ENCODE results near the gene CEP135.
A peak's percentile ranks its signal among the peaks of the same experiment; 100 is the strongest.
"Not testable (repeated sequence)": the region's sequence is repeated elsewhere in the genome, so short reads cannot be mapped to it uniquely, and the experiment has no call there.

The CEP135 gene

DNA sequence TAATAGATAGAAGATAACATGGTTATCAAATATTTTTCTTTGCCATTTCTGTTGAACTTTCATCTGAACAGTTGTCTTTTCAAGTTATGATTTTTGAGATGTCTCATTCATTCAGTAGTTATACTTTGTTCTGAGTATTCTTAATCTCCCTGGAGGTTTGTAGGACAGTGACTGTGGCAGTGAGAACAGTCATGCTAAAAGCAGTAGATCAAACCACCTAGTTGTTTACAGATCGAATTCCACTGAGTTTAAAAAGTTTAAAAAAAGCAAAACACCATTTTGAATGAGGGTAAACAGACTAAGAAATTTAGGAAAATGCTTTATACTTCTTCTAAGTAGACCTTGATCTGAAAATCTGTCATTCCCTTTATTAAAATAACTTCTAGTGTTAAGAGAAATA, 107.2 kb downstream of the CEP135 start:
- no peak overlapping the region for H3K27ac ChIP-seq
- TF ChIP-seq EZH2 (IDR thresholded peaks at IDR 0.05) (no peak), POLR2AphosphoS5 (IDR thresholded peaks at IDR 0.05; ENCODE audit: borderline replicate concordance, low read depth, low read length) (no peak), FOXP2 (optimal IDR thresholded peaks at IDR 0.05; ENCODE audit: control extremely low read depth, extremely low read length, insufficient read depth) (no peak)
- no peak for DNase-seq (ENCODE audit: low read depth, low spot score)
- no peak overlapping the region for H3K4me3 ChIP-seq
- no peak overlapping the region for H3K9ac ChIP-seq (ENCODE audit: insufficient read length)
- H3K36me3 ChIP-seq (ENCODE audit: insufficient read depth, low read length): no peaks in the 10 kb centered on the region
- no peaks in the 10 kb centered on the region for H3K9me3 ChIP-seq (ENCODE audit: low read depth, low read length)

DNA sequence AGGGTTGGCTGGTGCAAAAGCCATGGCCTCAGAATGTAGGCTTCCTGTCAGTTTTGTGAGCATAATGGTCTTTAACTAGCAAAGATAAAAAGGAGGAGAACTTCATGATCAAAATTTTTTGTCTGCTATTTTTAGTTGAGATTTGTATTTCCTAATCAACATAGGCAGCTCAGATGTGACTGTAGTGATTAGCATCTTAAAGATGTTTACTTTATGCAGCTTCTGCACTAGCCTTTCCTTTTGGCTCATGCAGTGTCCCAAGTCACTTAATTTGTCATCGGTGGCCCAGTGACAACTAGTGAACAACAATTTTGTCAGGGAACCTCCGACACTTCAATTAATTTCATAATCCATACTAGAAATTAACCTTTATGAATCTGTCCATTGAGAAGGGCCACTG, 109.8 kb downstream of the CEP135 start:
- Histone ChIP-seq H3K27ac (no peak overlapping the region), H3K36me3 (ENCODE audit: insufficient read depth, low read length) (no peaks in the 10 kb centered on the region), H3K9me3 (ENCODE audit: low read depth, low read length) (no peaks in the 10 kb centered on the region), H3K9ac (ENCODE audit: insufficient read length) (no peak overlapping the region), H3K4me3 (no peak overlapping the region)
- TF ChIP-seq POLR2AphosphoS5 (IDR thresholded peaks at IDR 0.05; ENCODE audit: borderline replicate concordance, low read depth, low read length): no peak
- DNase-seq (ENCODE audit: low read depth, low spot score): no peak

DNA sequence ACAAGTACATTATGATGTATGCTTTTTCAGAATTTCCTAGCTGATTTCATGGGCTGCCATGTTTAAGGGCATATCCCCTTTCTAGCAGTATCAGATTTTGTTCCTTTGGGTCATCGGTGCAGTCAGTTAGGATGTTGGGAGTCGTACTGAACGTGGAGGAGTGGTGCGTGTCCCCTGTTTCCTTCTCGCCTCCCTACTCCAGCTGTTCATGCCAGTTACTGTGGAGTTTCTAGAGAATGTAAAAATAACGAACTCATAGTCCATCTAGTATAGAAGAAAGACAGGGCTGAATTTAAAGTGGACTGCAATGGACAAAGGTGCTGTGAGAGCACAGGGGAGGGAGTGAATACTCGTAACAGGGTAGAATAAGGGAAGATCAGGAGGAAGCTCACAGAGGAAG, 111.3 kb downstream of the CEP135 start:
- Histone ChIP-seq H3K9me3 (ENCODE audit: low read depth, low read length) (no peaks in the 10 kb centered on the region), H3K4me3 (no peak overlapping the region), H3K9ac (ENCODE audit: insufficient read length) (no peak overlapping the region), H3K36me3 (ENCODE audit: insufficient read depth, low read length) (0 out of 2 replicates have a peak, but pooled peaks cover 3% of the 10 kb centered on the region), H3K27ac (no peak overlapping the region)
- TF ChIP-seq POLR2AphosphoS5 (IDR thresholded peaks at IDR 0.05; ENCODE audit: borderline replicate concordance, low read depth, low read length) (no peak), EZH2 (IDR thresholded peaks at IDR 0.05) (no peak), FOXP2 (optimal IDR thresholded peaks at IDR 0.05; ENCODE audit: control extremely low read depth, extremely low read length, insufficient read depth) (no peak)
- no peak for DNase-seq (ENCODE audit: low read depth, low spot score)

DNA sequence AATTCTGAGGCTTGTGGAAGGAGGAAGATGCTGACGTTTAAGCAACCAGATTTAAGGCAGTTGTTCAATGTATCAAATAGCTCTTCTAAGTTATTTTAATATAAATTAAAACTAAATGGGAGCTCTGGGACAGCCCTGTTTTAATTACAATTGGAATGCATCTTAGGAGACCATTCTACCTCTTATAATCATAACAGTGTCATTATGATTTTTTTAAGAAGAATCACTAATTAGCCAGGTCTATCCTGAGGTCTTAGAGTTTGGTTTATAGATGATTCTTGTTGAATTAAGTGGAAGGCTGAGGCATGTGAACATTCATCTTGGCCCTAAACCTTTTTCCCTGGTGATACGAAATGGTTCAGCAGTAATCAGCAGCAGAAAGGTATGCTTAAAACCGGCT, 113.4 kb downstream of the CEP135 start:
- Histone ChIP-seq H3K4me3 (no peak overlapping the region), H3K27ac (no peak overlapping the region), H3K9ac (ENCODE audit: insufficient read length) (no peak overlapping the region), H3K36me3 (ENCODE audit: insufficient read depth, low read length) (0 out of 2 replicates have a peak, but pooled peaks cover 3% of the 10 kb centered on the region), H3K9me3 (ENCODE audit: low read depth, low read length) (no peaks in the 10 kb centered on the region)
- no peak for DNase-seq (ENCODE audit: low read depth, low spot score)
- TF ChIP-seq POLR2AphosphoS5 (IDR thresholded peaks at IDR 0.05; ENCODE audit: borderline replicate concordance, low read depth, low read length) (no peak), EZH2 (IDR thresholded peaks at IDR 0.05) (no peak), FOXP2 (optimal IDR thresholded peaks at IDR 0.05; ENCODE audit: control extremely low read depth, extremely low read length, insufficient read depth) (no peak)

DNA sequence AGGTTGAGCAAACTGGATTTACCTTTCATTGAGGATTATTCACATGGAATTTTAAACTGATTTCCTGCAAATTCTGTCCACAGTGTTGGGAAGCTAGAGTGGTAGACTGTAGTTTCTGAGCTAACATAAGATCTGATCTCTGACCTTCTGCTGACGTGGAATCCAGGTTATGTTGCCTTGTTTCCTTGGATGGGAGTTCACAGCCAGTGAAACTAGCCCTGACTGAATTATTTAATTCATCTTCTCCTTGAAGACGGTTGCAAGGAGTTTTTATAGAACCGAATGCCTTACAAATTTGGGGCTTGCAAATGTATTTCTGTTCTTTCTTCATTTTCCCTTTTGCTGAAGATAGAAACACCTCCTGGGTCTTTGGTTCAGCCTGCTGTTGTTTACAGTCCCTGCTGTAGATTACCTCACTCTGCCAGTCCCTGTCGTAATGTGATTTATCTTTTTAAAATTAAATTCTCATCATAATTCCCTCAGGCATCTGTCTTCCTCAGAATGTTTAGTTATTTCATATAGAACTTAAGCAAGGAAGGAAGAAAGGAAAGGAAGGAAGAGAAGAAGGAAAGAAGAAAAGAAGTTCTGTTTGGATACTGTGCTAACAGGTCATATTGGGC, 113.9 kb downstream of the CEP135 start:
- no peak for DNase-seq (ENCODE audit: low read depth, low spot score)
- Histone ChIP-seq H3K9me3 (ENCODE audit: low read depth, low read length) (no peaks in the 10 kb centered on the region), H3K36me3 (ENCODE audit: insufficient read depth, low read length) (0 out of 2 replicates have a peak, but pooled peaks cover 3% of the 10 kb centered on the region), H3K4me3 (no peak overlapping the region), H3K9ac (ENCODE audit: insufficient read length) (no peak overlapping the region), H3K27ac (no peak overlapping the region)
- TF ChIP-seq EZH2 (IDR thresholded peaks at IDR 0.05) (no peak), FOXP2 (optimal IDR thresholded peaks at IDR 0.05; ENCODE audit: control extremely low read depth, extremely low read length, insufficient read depth) (no peak), POLR2AphosphoS5 (IDR thresholded peaks at IDR 0.05; ENCODE audit: borderline replicate concordance, low read depth, low read length) (no peak)

DNA sequence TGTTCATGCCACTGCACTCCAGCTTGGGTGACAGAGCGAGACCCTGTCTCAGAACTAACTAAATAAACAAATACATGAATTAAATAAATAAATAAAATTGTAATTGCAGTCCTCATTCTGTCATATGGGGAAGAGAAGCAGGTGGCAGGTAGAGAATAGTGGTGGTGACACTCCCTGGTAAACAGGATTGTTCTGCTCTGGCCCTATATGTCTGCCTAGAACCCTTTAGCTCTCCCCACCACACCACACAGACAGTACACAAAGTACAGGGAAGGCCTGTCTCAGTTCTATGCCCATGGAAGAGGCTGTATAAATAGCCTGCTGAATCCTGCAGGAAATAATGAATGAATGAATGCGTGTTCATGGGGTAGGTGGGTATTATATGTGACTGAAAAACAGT, 117.7 kb downstream of the CEP135 start:
- TF ChIP-seq EZH2 (IDR thresholded peaks at IDR 0.05) (no peak), FOXP2 (optimal IDR thresholded peaks at IDR 0.05; ENCODE audit: control extremely low read depth, extremely low read length, insufficient read depth) (no peak), POLR2AphosphoS5 (IDR thresholded peaks at IDR 0.05; ENCODE audit: borderline replicate concordance, low read depth, low read length) (no peak)

DNA sequence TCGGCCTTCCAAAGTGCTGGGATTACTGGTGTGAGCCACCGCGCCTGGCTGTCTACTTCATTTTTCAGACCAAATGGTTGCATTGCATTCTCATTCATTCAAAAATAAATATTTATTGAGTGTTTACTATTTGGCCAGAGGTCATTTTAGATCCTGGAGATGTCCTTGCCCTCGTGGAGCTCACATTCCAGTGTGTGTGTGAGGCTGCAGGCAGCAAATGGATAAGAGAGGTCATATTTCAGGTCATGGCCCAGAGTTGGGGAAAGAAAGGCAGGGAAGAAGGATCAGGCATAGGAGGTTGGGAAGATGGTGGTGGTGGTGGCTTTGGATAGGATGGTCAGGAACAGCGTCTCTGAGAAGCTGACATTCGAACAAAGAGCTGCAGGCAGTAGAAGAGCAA, 119.1 kb downstream of the CEP135 start:
- Histone ChIP-seq H3K9ac (ENCODE audit: insufficient read length) (no peak overlapping the region), H3K27ac (no peak overlapping the region), H3K4me3 (no peak overlapping the region), H3K9me3 (ENCODE audit: low read depth, low read length) (no peaks in the 10 kb centered on the region), H3K36me3 (ENCODE audit: insufficient read depth, low read length) (0 out of 2 replicates have a peak, but pooled peaks cover 3% of the 10 kb centered on the region)
- TF ChIP-seq POLR2AphosphoS5 (IDR thresholded peaks at IDR 0.05; ENCODE audit: borderline replicate concordance, low read depth, low read length) (no peak), FOXP2 (optimal IDR thresholded peaks at IDR 0.05; ENCODE audit: control extremely low read depth, extremely low read length, insufficient read depth) (no peak), EZH2 (IDR thresholded peaks at IDR 0.05) (no peak)
- no peak for DNase-seq (ENCODE audit: low read depth, low spot score)

More for the DNA sequence above, 117.7 kb downstream of the CEP135 start:
- no peak overlapping the region for H3K27ac ChIP-seq
- no peak overlapping the region for H3K9ac ChIP-seq (ENCODE audit: insufficient read length)
- H3K36me3 ChIP-seq (ENCODE audit: insufficient read depth, low read length): 0 out of 2 replicates have a peak, but pooled peaks cover 3% of the 10 kb centered on the region
- no peak overlapping the region for H3K4me3 ChIP-seq
- DNase-seq (ENCODE audit: low read depth, low spot score): no peak
- H3K9me3 ChIP-seq (ENCODE audit: low read depth, low read length): no peaks in the 10 kb centered on the region

DNA sequence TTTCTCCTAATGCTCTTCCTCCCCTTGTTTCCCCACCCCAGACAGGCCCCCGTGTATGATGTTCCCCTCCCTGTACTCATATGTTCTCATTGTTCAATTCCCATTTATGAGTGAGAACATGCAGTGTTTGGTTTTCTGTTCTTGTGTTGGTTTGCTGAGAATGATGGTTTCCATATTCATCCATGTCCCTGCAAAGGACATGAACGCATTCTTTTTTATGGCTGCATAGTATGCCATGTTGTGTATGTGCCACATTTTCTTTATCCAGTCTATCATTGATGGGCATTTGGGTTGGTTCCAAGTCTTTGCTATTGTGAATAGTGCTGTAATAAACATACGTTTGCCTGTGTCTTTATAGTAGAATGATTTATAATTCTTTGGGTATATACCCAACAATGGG, 124.0 kb downstream of the CEP135 start:
- H3K27ac ChIP-seq; H3K36me3 ChIP-seq (ENCODE audit: insufficient read depth, low read length); H3K4me3 ChIP-seq; H3K9me3 ChIP-seq (ENCODE audit: low read depth, low read length); H3K9ac ChIP-seq (ENCODE audit: insufficient read length); DNase-seq (ENCODE audit: low read depth, low spot score): not testable (repeated sequence)

DNA sequence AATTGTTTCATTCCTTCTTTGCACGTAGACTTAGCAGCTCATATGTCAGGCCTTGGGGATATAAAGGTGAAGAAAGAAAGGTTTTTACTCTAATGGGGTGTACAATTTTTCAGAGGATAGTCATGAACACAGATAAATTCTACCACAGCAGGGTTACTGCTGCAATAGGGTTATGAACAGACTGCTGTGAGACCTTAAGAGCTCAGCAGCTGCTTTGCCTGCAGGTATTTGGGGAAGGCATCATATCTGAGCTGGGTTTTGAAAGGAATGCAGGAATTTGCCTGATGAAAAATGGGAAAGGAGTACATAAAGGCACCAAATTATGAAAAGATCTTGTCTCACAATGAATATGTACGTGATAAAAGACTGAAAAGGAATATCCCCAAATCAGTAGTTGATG, 128.9 kb downstream of the CEP135 start:
- Histone ChIP-seq H3K9me3 (ENCODE audit: low read depth, low read length) (peaks cover 9% of the 10 kb centered on the region; the same call in 1 of the 2 replicates), H3K4me3 (peak overlapping the region; percentile 27; the same call in 1 of the 2 replicates), H3K27ac (peak overlapping the region; percentile 71), H3K9ac (ENCODE audit: insufficient read length) (no peak overlapping the region), H3K36me3 (ENCODE audit: insufficient read depth, low read length) (peaks cover 9% of the 10 kb centered on the region; the same call in 1 of the 2 replicates)
- TF ChIP-seq FOXP2 (optimal IDR thresholded peaks at IDR 0.05; ENCODE audit: control extremely low read depth, extremely low read length, insufficient read depth) (no peak), POLR2AphosphoS5 (IDR thresholded peaks at IDR 0.05; ENCODE audit: borderline replicate concordance, low read depth, low read length) (no peak), EZH2 (IDR thresholded peaks at IDR 0.05) (no peak)
- DNase-seq (ENCODE audit: low read depth, low spot score): no peak
